ENCODE data around the gene MTHFD2.
"Not testable (repeated sequence)": the region's sequence is repeated elsewhere in the genome, so short reads cannot be mapped to it uniquely, and the experiment has no call there.

MTHFD2 gene

GRCh38 chr2:74226648-74227213 is 28.3 kb downstream of the MTHFD2 start:
- DNase-seq (ENCODE audit: low read depth) = no peak
- no peak overlapping the region for H3K4me3 ChIP-seq (ENCODE audit: low read depth, low read length)
- no peak for TF ChIP-seq CTCF (IDR thresholded peaks at IDR 0.05; ENCODE audit: control insufficient read depth, extremely low read depth, insufficient read depth)

- H3K4me3 ChIP-seq (ENCODE audit: low read depth, low read length) = no peak overlapping the region
- no peak for DNase-seq (ENCODE audit: low read depth)
- no peak for TF ChIP-seq CTCF (IDR thresholded peaks at IDR 0.05; ENCODE audit: control insufficient read depth, extremely low read depth, insufficient read depth)
Observed at GRCh38 chr2:74227646-74228045, 29.2 kb downstream of the MTHFD2 start.

DNA sequence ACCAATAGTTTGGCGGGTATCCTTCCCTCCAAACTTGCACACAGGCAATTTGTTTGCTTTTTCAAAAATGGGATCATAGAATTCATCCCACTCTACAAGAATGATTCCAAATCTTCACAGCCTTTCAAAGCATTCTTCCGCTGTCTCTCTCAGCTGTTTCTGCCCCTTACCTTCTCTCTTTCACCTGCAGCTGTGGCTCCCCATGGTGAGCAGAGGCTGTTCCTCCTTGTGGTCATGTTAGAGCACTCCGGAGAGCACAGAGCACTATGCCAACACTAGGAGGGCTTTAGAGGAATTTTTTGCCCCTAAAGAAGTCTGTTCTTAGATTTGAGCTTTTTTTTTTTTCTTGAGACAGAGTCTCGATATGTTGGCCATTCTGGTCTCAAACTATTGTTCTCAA is 30.4 kb downstream of the MTHFD2 start:
- DNase-seq (ENCODE audit: low read depth) = no peak
- no peak for TF ChIP-seq CTCF (IDR thresholded peaks at IDR 0.05; ENCODE audit: control insufficient read depth, extremely low read depth, insufficient read depth)
- H3K4me3 ChIP-seq (ENCODE audit: low read depth, low read length) = no peak overlapping the region

DNA sequence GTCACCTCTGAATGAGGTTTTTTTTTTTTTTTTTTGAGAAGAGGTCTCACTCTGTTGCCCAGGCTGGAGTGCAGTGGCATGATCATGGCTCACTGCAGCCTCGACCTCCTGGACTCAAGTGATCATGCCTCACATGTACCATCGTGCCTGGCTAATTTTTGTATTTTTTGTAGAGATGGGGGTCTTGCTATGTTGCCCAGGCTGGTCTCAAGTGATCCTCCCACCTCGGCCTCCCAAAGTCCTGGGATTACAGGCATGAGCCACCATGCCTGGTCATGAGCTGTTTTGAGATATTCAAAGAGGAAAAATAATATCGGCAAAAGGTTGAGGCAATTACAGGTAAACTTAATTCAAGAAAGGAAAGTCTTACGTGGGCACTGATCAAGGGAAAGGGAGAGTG is 31.4 kb downstream of the MTHFD2 start:
- DNase-seq (ENCODE audit: low read depth); H3K4me3 ChIP-seq (ENCODE audit: low read depth, low read length): not testable (repeated sequence)

DNA sequence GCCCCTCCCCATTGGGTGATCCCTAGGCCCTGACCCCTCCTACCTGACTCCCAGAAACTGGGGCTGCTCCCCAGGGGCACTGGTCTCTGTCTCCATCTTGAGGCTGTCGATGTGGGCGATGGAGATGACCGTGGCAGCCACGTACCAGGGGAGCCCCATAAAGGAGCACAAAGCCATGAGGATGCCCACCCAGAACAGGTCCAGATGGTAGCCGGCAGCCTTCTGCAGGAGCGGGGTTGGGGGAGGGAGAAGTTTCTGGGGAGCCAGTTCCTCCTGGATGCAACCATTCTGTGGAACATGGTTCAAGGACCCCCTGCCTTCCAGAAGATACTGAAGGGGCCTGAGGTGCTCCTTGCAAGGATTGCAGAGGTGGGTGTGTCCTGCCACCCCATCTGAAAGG is 34.0 kb downstream of the MTHFD2 start:
- no peak for DNase-seq (ENCODE audit: low read depth)
- H3K4me3 ChIP-seq (ENCODE audit: low read depth, low read length) = no peak overlapping the region
- TF ChIP-seq CTCF (IDR thresholded peaks at IDR 0.05; ENCODE audit: control insufficient read depth, extremely low read depth, insufficient read depth) = no peak

- no peak overlapping the region for H3K4me3 ChIP-seq (ENCODE audit: low read depth, low read length)
- no peak for TF ChIP-seq CTCF (IDR thresholded peaks at IDR 0.05; ENCODE audit: control insufficient read depth, extremely low read depth, insufficient read depth)
- no peak for DNase-seq (ENCODE audit: low read depth)
Observed at GRCh38 chr2:74233648-74234047, 35.2 kb downstream of the MTHFD2 start.

DNA sequence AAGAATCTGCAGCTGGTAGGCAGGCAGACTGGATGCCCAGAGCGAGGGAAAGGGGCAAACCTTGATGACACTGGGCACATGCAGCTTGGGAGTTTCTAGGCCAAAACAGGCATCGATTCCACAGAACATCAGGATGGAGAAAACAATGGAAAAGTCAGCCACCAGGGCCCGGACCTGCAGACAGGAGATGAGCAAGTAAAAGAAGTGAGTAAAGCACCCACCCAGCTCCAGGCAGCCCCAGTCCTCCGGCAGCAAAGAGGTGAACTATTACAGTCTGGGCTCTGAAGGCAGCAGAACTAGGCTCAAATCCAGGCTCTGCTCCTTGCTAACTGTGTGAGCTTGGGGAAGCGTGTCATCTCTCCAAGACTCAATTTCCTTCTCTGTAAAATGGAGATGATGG is 36.6 kb downstream of the MTHFD2 start:
- no peak for DNase-seq (ENCODE audit: low read depth)
- no peak for TF ChIP-seq CTCF (IDR thresholded peaks at IDR 0.05; ENCODE audit: control insufficient read depth, extremely low read depth, insufficient read depth)
- no peak overlapping the region for H3K4me3 ChIP-seq (ENCODE audit: low read depth, low read length)

All from LNCaP clone FGC (cell line).